GM12864 (cell line): ENCODE measurements around the gene PLA1A.

Experiments
- DNase-seq: peaks from one replicate; pipeline ENCODE4 v3.0.0-alpha.2; 2011; ENCODE audit warnings: low read depth
- H3K4me3 ChIP-seq: 2 replicates; pipeline ENCODE4 v1.5.1; 2011; ENCODE audit warnings: mild to moderate bottlenecking, low read depth, low read length, control low read depth
- TF ChIP-seq, protein P1 (sequence below): IDR thresholded peaks from 2 replicates; pipeline ENCODE4 v1.5.1; 2011; ENCODE audit warnings: low read depth, mild to moderate bottlenecking, moderate library complexity, low read length, control low read depth, inconsistent platforms; ENCODE audit errors: missing control alignments

The PLA1A gene

DNA sequence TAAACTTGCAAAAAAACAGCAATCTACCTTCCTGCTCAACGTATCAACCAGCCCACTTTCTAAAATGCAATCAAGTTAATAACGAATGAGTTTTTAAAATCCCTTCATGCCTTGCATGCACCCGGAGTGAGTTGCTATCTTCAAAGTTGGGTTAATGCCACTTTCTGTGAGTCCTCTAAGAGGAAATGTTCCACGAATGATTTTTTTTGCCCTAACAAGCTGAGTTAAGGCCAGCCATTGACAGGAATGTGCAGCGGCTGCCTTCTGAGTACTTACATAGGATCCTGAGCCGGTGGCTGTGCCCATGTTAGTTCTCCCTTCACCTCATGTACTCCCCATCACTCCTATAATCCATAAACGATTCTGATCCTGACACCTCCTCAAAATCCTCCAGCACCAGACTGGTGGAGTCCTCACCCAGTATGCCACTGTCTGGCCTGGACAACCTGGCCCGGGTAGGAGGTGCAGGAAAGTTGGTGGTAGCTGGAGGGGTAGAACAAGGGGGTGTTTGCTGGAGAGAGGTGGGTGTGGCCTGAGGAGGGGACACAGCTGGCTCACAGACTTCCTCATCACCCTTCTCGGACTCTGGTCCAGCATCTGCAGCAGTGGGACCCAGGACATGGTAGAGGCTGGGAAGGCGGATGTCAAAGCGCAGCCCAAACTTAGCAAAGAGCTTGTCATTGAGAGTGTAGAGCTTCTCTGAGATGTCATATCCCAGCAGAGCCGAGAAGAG is 50.3 kb downstream of the PLA1A start:
- TF ChIP-seq, protein P1, sequence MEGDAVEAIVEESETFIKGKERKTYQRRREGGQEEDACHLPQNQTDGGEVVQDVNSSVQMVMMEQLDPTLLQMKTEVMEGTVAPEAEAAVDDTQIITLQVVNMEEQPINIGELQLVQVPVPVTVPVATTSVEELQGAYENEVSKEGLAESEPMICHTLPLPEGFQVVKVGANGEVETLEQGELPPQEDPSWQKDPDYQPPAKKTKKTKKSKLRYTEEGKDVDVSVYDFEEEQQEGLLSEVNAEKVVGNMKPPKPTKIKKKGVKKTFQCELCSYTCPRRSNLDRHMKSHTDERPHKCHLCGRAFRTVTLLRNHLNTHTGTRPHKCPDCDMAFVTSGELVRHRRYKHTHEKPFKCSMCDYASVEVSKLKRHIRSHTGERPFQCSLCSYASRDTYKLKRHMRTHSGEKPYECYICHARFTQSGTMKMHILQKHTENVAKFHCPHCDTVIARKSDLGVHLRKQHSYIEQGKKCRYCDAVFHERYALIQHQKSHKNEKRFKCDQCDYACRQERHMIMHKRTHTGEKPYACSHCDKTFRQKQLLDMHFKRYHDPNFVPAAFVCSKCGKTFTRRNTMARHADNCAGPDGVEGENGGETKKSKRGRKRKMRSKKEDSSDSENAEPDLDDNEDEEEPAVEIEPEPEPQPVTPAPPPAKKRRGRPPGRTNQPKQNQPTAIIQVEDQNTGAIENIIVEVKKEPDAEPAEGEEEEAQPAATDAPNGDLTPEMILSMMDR, result no peak
- no peak overlapping the region for H3K4me3 ChIP-seq
- DNase-seq, result no peak

DNA sequence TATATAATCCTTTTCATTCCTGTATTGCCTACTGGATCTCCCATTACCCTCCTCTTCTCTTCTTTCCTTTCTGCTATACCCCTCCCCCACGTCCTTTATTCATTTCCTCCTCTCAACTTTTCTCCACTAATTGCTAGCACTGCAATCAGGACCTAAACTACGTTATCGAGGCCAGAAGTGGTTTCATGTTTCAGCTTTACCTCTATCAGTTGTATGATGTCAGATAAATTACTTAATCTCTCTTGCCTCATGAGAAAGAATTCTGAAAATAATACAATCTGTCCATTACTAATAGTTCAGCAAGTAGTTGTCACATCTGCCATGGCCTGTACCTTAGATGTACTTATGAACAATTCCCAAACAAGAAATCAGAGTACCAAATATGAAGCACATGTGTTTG is 52.1 kb downstream of the PLA1A start:
- TF ChIP-seq, protein P1, result no peak
- H3K4me3 ChIP-seq, result no peak overlapping the region
- DNase-seq, result no peak

DNA sequence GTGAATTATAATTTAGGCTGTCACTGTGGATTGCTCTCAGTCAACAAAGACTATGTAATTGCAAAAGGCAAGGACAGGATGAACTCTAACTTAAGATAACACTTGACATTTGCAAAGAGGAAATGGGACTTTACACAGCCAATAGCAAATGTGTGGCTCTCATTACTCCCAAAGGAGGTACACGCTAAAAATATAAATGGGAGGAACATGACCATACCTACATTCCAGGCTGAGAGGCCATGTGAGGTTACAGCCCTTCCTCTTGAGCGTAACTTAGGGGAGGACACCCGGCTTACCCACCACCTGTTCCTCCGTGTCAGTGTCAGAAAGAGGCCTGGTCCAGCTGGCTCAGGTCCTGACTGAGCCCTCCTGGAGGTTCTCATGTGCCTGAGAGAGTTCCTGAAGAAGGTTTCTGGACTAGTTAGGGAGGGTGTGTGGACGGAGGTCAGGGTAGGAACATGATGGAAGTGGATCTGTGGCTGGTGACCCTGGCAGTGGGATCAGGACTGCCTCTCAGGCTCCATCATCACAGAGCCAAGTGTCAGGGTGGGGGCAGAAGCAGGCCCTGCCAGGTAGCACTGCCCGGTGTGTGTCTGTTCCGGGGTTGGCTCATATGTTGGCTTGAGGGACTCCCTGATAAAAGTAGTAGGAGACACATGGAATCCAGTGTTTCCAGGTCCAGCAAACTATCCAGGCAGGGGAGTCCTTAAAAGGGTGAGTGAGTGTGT is 54.8 kb downstream of the PLA1A start:
- H3K4me3 ChIP-seq, result no peak overlapping the region
- DNase-seq, result no peak
- TF ChIP-seq, protein P1, result no peak

DNA sequence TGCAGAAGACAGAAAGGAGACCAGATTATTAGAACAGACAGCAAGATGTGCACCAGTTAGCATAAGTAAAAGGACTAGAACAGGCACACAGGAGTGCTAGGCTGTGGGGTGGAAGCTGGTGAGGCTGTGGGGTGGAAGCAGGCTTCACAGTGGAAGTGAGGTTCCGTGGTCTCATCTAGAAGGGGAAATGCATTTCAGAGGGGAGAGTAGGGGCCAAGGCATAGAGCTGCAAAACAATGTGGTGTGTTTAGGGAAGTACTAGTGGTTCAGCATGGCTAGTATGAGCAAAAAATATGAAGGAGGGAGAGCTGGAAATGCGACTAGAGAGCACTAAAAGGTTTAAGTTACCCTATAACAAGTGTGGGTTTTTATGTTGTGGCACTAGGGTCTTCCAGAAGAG is 56.2 kb downstream of the PLA1A start:
- TF ChIP-seq, protein P1, result no peak
- H3K4me3 ChIP-seq, result no peak overlapping the region
- no peak for DNase-seq

DNA sequence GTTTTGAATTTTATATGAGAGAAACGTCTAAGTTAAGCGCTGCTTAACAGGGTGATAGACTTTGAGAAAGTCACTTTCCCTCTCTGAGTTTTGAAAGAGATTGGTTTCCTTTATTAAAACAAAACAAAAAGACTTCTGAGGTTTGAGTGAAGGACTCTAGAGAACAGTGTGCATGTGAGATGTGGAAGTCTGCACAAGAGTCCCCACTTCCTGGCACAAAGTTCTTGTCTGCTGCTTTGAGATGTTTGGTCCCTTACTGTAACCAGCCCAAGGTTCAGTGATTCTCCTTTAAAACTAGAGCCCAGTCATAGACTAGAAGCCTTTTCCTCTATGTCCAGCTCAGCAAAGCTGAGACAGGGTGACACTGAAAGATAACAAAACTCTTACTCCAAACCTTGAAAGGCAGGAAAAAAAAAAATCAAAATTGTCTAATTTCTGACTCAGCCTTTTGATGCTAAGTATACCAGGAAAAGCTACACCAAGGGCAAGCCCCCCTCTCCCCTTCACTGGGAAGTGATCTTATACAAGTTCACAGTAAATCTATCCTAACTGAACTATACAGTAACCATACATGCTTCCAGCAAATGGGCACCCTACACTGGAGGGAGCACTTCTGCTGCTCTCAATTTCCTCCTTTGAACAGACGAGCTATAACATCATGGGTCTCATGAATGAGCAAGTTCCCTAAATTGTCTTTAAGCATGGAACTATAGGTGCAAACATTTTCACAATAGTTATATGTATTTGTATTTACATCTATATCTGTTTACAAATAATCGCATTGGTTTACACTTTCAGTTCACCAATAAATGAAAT is 60.4 kb downstream of the PLA1A start:
- DNase-seq, result no peak
- no peak overlapping the region for H3K4me3 ChIP-seq
- TF ChIP-seq, protein P1, result no peak

DNA sequence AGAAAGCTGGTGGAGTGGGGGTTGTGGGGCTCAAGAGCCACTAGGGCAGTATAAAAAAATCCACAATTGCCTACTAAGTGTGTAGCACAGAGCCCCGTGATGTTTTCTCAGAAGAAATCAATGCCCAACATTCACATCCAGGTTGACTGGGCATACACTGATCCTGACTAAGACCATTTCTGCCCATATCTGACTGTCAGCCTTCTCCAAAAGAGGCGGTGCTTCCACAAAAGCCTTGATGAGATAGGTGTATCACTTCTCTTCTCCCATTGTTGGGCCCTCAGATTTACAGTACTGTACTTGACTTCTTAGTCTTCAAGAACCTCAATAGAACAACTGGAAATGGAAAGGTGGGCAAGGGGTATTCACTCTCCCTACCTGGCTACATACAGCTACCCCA is 61.3 kb downstream of the PLA1A start:
- no peak for DNase-seq
- no peak overlapping the region for H3K4me3 ChIP-seq
- TF ChIP-seq, protein P1, result no peak
